Kidney (tissue), 14 donors: ENCODE results near the gene CORO2B. TPM values are rescaled to one million over a fixed set of nuclear protein-coding genes. Genes with fewer than 3 reads are reported as not detected.

ENCODE experiments used
- DNase-seq, 5 donors: peaks; one replicate each; pipeline ENCODE4 v3.0.0-alpha.2; 2013 to 2020
- FAIRE-seq: peaks from 2 replicates; lab custom pipeline; 2012; peaks lifted over from hg19 to GRCh38; lab: Jason Lieb, UNC
- H3K27ac ChIP-seq, 2 donors: one replicate each; pipeline ENCODE4 v1.7.0; 2013; ENCODE audit warnings: low read depth in 2 of 2, low read length in 2 of 2, inconsistent platforms in 1 of 2
- H3K27me3 ChIP-seq: one replicate; pipeline ENCODE4 v1.7.1; 2013; ENCODE audit warnings: low read length, inconsistent platforms; ENCODE audit not compliant: control insufficient read depth, insufficient read depth
- H3K36me3 ChIP-seq, 3 donors: one replicate each; pipeline versions ENCODE4 v1.7.0 to v1.7.1; 2013; ENCODE audit warnings: low read length in 3 of 3, control low read depth in 1 of 3, inconsistent platforms in 1 of 3; ENCODE audit not compliant: insufficient read depth in 3 of 3, control insufficient read depth in 2 of 3
- H3K4me1 ChIP-seq, 3 donors: one replicate each; pipeline versions ENCODE4 v1.7.0 to v1.7.1; 2013; ENCODE audit warnings: low read length in 3 of 3, inconsistent platforms in 1 of 3, low read depth in 1 of 3; ENCODE audit not compliant: control insufficient read depth in 2 of 3, insufficient read depth in 2 of 3
- H3K4me3 ChIP-seq, 3 donors: one replicate each; pipeline versions ENCODE4 v1.7.0 to v1.8.1; 2013; ENCODE audit warnings: low read length in 3 of 3, control low read depth in 1 of 3, inconsistent platforms in 1 of 3
- H3K9ac ChIP-seq, 3 donors: one replicate each; pipeline versions ENCODE4 v1.7.0 to v1.7.1; 2013; ENCODE audit warnings: low read length in 3 of 3, control low read depth in 1 of 3, inconsistent platforms in 1 of 3
- H3K9me3 ChIP-seq, 3 donors: one replicate each; pipeline versions ENCODE4 v1.7.0 to v1.7.1; 2013; ENCODE audit warnings: low read length in 3 of 3, control low read depth in 1 of 3, inconsistent platforms in 1 of 3; ENCODE audit not compliant: control insufficient read depth in 2 of 3, insufficient read depth in 1 of 3
- CTCF ChIP-seq: IDR thresholded peaks from 3 replicates; pipeline ENCODE4 v1.5.1; 2012; ENCODE audit warnings: mild to moderate bottlenecking, moderate library complexity, borderline replicate concordance; ENCODE audit not compliant: insufficient read depth; ENCODE audit errors: extremely low read depth
- intact Hi-C: fragments of 100-400 bp; cut with DNase I; formaldehyde crosslinking; loops from one replicate; pipeline ENCODE4 v1.11.1; 2022
- polyA plus RNA-seq: library from polyadenylated mRNA; stranded (reverse); fragments of 350-450 nt; fragmentation: Illumina TruSeq; extraction: RNeasy Lipid Tissue Mini Kit (QIAGEN cat#74804); gene quantifications from one replicate; pipeline ENCODE4 v1.2.3, GENCODE V29; 2014; ENCODE audit warnings: low read depth, low replicate concordance; ENCODE audit not compliant: insufficient read depth
- total RNA-seq: library from RNA; stranded (reverse); fragmentation: NEBNext Ultra II Directional; extraction: Animal tissue kit (Norgen Biotek cat#: 25700); gene quantifications from one replicate; pipeline ENCODE4 v1.2.1, GENCODE V29; 2021
- donor health status: control.
- donor health status: control.
- donor health status: control.
- donor health status: control.
- donor health status: control.
- donor health status: DM: yes; HTN: yes; CAD: no.
- donor health status: Normal renal cell carcinoma (clear cell type).

Gene CORO2B
- total and polyA plus RNA-seq, 2 donors from 2014 or later = 7.9 to 9.0 TPM

DNA sequence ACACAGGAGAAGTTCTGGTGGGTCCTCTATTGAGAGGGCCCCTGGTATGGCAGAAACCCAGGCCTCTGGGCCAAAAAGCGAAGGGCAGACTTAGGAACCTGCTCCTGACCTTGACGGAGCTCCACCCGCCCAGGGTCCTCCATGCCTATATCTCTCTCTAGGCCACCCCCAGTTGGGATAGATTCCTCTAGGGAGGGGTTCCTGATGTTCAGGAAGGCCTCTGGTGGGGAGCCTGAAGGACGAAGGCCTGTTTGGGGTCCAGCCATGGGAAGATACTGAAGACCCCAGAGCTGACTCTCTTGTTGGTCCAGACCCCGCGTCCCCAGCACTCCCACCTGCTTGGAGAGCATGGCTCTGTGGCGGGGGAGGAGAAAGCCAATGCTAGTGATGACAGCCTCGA lies 104.2 kb downstream of the CORO2B start:
- DNase-seq (peak in 2 of 5 donors; percentile 24 to 52), FAIRE-seq (no peak)
- intact Hi-C loops = no loop called here
- Histone ChIP-seq H3K36me3 (no peaks in the 10 kb centered on the region), H3K27me3 (no peaks in the 10 kb centered on the region), H3K4me1 (no peaks in the 10 kb centered on the region), H3K4me3 (no peak overlapping the region), H3K9me3 (no peaks in the 10 kb centered on the region), H3K9ac (no peak overlapping the region), H3K27ac (no peak overlapping the region)
- TF ChIP-seq CTCF = no peak

DNA sequence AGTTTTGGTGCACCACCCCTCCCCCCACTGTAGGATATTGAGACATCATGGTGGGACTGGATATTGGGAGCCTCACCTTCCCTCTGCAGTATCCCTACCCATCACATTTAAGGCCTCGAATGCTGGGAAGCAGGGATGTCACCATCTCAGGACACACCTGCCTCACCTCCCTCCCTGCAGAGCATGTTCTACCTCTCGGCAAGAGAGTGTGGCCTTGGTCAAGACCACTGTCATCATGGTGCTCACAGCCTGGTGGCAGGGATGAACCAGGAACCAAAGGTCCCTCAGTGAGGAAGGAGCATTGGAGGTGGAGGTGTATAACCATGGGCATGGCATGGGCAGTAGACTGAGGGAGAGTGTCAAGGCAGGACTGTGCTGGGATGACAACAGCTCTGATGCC lies 104.8 kb downstream of the CORO2B start:
- Histone ChIP-seq H3K36me3 (no peaks in the 10 kb centered on the region), H3K27ac (no peak overlapping the region), H3K9ac (no peak overlapping the region), H3K4me3 (no peak overlapping the region), H3K27me3 (no peaks in the 10 kb centered on the region), H3K4me1 (no peaks in the 10 kb centered on the region), H3K9me3 (no peaks in the 10 kb centered on the region)
- intact Hi-C loops = no loop called here
- no peak for TF ChIP-seq CTCF
- peak in 2 of 5 donors; percentile 5 to 20 for DNase-seq
- no peak for FAIRE-seq

GRCh38 chr15:68684476-68684875 lies 105.7 kb downstream of the CORO2B start:
- Histone ChIP-seq H3K27me3 (no peaks in the 10 kb centered on the region), H3K4me1 (no peaks in the 10 kb centered on the region), H3K9ac (no peak overlapping the region), H3K27ac (no peak overlapping the region), H3K9me3 (no peaks in the 10 kb centered on the region), H3K4me3 (no peak overlapping the region), H3K36me3 (no peaks in the 10 kb centered on the region)
- intact Hi-C loops = no loop called here
- no peak for FAIRE-seq
- TF ChIP-seq CTCF = no peak
- DNase-seq = peak in 2 of 5 donors; percentile 5 to 6

- H3K4me3 ChIP-seq = no peak overlapping the region
- no peak for TF ChIP-seq CTCF
- no peaks in the 10 kb centered on the region for H3K9me3 ChIP-seq
- FAIRE-seq = no peak
- no peaks in the 10 kb centered on the region for H3K36me3 ChIP-seq
- no peaks in the 10 kb centered on the region for H3K27me3 ChIP-seq
- peak in 2 of 5 donors; percentile 30 to 32 for DNase-seq
- no peaks in the 10 kb centered on the region for H3K4me1 ChIP-seq
- H3K27ac ChIP-seq = no peak overlapping the region
- intact Hi-C loops = no loop called here
- H3K9ac ChIP-seq = no peak overlapping the region
Observed at GRCh38 chr15:68687136-68687735, 108.4 kb downstream of the CORO2B start.
